GM19438 (cell line): ENCODE measurements around the gene MRTFA.
"Not testable (repeated sequence)": the region's sequence is repeated elsewhere in the genome, so short reads cannot be mapped to it uniquely, and the experiment has no call there.

Source experiments
- ATAC-seq: cut with Tn5 transposase; IDR thresholded peaks from one replicate; pipeline ENCODE4 v1.9.1; 2021; ENCODE audit warnings: low read depth; ENCODE audit not compliant: unreplicated experiment

Gene MRTFA

GRCh38 chr22:40404251-40405177 lies 232.0 kb downstream of the MRTFA start:
- ATAC-seq = no peak

- no peak for ATAC-seq
These were observed 232.9 kb downstream of the MRTFA start for GRCh38 chr22:40403651-40404050.

- ATAC-seq = no peak
These were observed 233.4 kb downstream of the MRTFA start for GRCh38 chr22:40403141-40403540.

GRCh38 chr22:40401981-40402406 lies 234.5 kb downstream of the MRTFA start:
- no peak for ATAC-seq

- no peak for ATAC-seq
These were observed 235.0 kb downstream of the MRTFA start for GRCh38 chr22:40401532-40401931.

GRCh38 chr22:40400159-40400558 lies 236.4 kb downstream of the MRTFA start:
- ATAC-seq = no peak

GRCh38 chr22:40399621-40400020 lies 236.9 kb downstream of the MRTFA start:
- ATAC-seq = no peak

- ATAC-seq = no peak
These were observed 239.1 kb downstream of the MRTFA start for GRCh38 chr22:40397396-40397795.

GRCh38 chr22:40396882-40397281 lies 239.6 kb downstream of the MRTFA start:
- no peak for ATAC-seq

- ATAC-seq = no peak
These were observed 240.9 kb downstream of the MRTFA start for GRCh38 chr22:40395607-40396006.

- ATAC-seq = no peak
These were observed 241.9 kb downstream of the MRTFA start for GRCh38 chr22:40394607-40395006.

GRCh38 chr22:40392618-40393017 lies 243.9 kb downstream of the MRTFA start:
- ATAC-seq = no peak

GRCh38 chr22:40391417-40391816 lies 245.1 kb downstream of the MRTFA start:
- ATAC-seq = no peak

- no peak for ATAC-seq
These were observed 248.3 kb downstream of the MRTFA start for GRCh38 chr22:40388231-40388630.

GRCh38 chr22:40387746-40388145 lies 248.8 kb downstream of the MRTFA start:
- ATAC-seq = no peak

GRCh38 chr22:40385036-40385782 lies 251.3 kb downstream of the MRTFA start:
- ATAC-seq = no peak

GRCh38 chr22:40383905-40384304 lies 252.6 kb downstream of the MRTFA start:
- ATAC-seq = no peak

- no peak for ATAC-seq
These were observed 255.1 kb downstream of the MRTFA start for GRCh38 chr22:40381461-40381860.

GRCh38 chr22:40378448-40378847 lies 258.1 kb downstream of the MRTFA start:
- not testable (repeated sequence) for ATAC-seq

- no peak for ATAC-seq
These were observed 258.6 kb downstream of the MRTFA start for GRCh38 chr22:40377931-40378330.

GRCh38 chr22:40376149-40376548 lies 260.4 kb downstream of the MRTFA start:
- ATAC-seq = no peak

- ATAC-seq = no peak
These were observed 262.0 kb downstream of the MRTFA start for GRCh38 chr22:40374567-40374966.
